NT2/D1 (cell line): ENCODE results near the gene ITGB7.

Experiments
- SUZ12 ChIP-seq: IDR thresholded peaks from 2 replicates; pipeline ENCODE4 v1.6.1; 2011; ENCODE audit not compliant: insufficient read length, insufficient read depth; ENCODE audit errors: extremely low read depth
- YY1 ChIP-seq: IDR thresholded peaks from 2 replicates; pipeline ENCODE4 v1.6.1; 2011; ENCODE audit not compliant: insufficient read length, insufficient read depth
- ZNF274 ChIP-seq: IDR thresholded peaks from 2 replicates; pipeline ENCODE4 v1.6.1; 2011; ENCODE audit warnings: mild to moderate bottlenecking, low read depth, low read length

DNA sequence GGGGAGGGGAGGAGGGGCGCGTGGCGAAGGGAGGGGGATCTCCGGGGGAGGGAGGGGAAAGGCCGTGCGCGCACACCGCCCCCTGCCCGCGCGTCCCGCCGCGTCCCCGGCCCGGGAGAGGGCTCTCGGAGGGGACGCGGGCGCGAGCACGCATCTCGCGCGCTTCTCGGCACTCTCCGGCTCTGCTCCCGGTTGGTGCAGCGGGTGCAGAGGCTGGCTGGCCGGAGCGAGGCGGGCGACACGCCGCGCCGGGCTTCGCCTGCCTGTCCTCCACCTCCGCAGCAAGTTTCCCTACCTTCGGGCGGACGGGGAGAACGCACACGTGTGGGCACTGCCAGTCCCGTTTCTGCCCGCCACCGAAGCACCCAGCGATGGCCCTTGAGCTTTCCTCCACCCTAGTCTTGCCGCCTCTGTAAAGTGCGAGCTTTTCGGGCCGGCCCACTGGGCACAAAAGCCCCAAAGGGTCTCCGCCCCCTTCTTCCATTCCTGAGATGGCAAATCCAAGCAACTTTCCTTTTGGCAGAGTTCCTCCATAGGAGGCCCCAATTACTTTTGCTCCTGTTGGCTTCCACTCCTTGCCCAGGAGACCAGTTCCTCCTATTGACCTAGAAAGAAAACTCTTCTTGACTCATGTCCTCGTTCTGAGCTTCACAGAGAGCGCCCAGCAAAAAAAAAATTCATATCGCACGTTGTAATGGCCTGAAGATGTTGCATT is 26.0 kb downstream of the ITGB7 start:
- TF ChIP-seq ZNF274 (no peak), SUZ12 (no peak), YY1 (no peak)
